GM04504 (cell line): Measurements from ENCODE around the gene GPR137B.
"Not testable (repeated sequence)": the region's sequence is repeated elsewhere in the genome, so short reads cannot be mapped to it uniquely, and the experiment has no call there.

Experiments
- DNase-seq: peaks from one replicate; pipeline ENCODE4 v3.0.0-alpha.2; 2012; ENCODE audit warnings: low read depth

GPR137B gene

DNA sequence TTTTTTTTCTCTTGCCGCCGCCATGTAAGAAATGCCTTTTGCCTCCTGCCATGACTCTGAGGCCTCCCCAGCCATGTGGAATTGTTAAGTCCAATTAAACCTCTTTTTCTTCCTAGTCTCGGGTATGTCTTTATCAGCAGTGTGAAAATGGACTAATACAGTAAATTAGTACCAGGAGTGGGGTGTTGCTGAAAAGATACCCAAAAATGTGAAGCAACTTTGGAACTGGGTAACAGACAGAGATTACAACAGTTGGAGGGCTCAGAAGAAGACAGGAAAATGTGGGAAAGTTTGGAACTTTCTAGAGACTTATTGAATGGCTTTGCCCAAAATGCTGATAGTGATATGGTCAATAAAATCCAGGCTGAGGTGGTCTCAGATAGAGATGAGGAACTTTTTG, 19.4 kb downstream of the GPR137B start:
- not testable (repeated sequence) for DNase-seq

DNA sequence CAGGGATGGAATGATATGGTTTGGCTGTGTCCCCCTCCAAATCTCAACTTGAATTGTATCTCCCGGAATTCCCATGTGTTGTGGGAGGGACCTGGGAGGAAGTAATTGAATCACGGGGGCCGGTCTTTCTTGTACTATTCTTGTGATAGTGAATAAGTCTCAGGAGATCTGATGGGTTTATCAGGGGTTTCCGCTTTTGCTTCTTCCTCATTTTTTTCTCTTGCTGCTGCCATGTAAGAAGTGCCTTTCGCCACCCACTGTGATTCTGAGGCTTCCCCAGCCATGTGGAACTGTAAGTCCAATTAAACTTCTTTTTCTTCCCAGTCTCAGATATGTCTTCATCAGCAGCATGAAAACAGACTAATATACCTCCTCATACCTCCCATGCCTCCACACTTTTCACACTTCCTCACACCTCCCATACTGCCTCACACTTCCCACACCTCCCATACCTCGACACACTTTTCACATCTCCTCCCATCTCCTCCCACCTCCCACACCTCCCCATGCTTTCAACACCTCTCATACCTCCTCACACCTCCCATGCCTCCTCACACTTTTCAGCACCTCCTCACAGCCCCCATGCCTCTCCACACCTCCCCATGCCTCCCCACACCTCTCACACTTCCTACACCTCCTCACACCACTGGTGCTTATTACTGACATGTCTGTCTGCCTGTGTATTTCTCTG, 21.3 kb downstream of the GPR137B start:
- DNase-seq: no peak

DNA sequence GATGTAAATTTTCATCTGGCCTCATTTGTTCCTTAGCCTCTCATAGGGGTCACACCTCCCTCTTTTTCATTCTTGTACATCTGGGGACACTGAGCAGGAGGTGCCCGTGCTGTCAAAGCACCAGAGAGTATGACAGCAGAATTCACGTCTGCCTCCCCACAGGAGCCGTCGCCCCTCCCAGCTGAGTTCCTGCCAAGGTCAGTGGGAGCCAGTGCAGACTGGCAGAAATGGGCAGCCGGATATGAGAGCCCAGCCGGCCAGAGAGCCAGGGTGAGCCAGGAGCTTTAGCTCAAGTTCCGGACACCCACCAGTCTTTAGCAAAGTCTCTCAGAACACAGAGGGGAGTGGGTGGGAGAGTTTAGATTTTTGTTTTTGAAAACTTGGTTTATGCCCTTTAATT, 21.9 kb downstream of the GPR137B start:
- no peak for DNase-seq

DNA sequence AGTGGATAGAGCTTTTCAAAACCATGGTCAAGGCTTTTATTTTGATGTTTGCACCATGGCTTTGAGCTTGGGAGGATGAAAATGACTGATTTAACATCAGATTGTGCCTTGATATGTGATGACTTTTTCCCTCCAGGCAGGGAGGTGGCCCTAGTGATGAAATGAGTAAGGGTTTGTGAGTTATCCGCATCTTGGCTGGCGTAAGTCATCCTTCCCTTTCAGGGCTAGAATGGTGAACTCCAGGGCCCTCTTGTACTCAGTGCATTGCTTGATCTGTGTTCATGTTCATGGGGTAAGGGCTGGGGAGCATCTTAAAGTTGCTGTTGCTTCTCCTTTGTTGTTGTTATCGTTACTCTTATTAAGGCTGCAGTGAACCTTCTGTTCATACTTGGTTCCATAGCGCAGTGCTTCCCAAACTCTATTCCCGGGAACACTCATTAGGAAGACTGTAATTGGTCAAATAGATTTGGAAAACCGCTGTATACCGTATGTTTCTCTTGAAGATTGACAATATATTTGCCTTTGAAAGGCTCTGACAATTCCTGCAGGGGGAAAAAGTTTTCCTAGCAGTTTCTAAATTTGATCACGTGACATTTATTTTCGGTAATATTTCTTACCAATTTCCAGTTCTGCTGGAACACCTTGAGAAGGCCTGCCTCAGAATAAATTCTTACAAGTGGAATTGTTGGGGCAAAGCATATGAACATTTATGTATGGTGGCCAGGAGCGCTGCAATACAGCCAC, 23.1 kb downstream of the GPR137B start:
- no peak for DNase-seq

DNA sequence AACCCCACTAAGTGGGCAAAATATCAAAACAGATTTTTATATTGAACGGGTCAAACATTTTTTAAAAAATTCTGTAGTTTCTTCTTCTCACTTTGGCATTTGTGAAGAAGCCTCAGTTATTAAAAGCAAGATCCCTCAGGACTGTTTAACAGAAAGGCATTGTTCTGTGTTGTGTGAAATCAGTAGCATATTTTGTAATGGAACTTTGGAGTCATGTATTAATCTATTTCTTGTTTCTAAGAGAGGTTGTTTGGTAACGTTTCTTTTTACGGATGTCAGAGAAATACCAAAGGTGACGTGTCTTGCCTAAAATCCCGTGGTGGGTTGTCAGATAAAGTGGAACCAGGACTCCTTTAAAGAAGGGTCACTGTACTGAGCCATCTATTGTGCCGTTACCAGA, 23.7 kb downstream of the GPR137B start:
- DNase-seq: no peak

DNA sequence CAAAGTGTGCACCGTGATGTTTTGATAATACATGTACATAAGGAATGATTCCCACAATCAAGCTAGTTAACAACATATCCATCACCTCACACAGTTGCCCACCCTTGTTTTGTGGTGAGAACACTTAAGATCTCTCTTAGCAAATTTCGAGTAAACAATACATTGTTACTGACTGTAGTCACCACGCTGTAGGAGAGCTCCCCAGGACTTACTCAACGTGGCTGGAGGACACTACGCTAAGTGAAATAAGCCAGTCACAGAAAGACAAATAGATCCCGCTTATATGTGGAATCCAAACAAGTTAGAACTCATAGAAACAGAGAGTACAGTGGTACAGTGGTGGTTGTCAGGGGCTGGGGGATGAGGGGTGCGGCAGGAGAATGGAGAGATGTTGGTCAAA, 24.8 kb downstream of the GPR137B start:
- DNase-seq: no peak

DNA sequence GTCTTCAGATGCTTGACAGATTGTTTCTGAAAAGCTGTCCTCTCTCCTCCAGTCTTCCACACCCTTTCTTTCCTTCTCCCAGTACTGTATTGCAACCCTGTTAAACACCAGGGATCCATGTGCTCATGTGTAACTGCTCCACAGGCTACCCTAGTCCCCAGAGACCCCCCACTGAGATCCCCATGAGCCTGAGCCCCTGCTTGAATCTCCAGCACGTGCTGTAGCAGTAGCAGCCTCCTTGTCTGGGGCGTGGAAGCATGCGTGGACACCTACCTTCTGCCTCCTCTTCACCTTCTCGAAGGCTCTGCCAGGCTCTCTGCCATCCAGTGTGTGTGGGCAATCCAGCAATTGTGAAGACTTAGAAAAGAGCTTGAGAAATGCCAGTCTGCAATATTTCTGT, 25.2 kb downstream of the GPR137B start:
- DNase-seq: no peak

DNA sequence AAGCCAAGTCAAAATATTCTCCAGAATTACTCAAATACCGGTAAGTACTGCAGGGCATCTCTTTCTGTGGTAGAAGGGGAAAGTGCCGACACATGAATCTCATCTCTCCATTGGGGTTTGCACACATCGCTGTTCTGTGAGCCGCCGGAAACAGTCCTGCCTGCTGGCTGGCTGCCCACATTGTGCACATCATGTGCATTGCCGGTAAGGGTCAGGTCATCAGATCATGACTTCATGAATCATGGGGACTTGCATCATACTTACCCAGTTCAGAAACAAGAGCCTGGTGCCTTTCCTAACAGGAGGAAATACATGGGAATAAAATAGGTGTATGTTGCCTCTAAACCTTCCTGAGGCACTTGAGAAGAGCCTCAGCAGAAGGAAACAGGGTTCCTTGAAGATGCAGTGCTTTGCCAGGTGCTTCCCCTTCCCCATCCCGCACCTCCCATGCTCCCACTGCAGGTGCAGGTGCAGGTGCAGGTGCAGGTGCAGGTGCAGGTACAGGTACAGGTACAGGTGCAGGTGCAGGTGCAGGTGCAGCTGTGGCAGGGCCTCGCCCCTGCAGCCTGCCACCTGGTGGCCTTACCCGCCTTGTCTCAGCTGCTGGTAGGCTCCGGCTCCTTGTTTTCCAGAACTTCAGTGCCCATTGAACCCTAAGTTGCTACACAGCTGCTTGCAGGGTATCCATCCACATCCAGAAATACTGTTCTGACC, 26.5 kb downstream of the GPR137B start:
- no peak for DNase-seq

DNA sequence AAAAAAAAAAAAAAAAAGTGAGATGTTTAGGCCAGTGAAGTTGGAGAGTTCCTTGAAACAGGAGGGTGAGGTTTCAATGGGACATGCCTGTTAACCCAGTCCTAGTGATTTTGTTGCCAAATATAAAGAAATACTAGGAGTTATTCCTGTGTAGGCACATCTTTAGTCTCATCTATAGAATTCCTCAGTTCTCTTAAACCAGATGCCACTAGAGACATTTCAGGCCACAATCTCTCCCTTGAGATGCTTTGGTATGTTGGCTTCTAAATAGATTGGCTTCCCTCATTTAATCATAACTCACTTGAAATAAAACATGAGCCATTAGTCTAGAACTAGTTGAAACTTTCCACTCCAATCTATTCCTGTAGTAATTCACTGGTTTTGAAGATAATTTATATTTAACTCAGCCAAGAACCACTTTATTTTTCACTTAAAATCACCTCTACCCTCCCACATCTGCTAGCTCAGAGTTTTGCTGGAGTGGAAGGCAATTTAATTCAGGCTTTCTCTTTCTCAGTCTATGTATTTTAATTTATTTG, 29.8 kb downstream of the GPR137B start:
- DNase-seq: no peak

DNA sequence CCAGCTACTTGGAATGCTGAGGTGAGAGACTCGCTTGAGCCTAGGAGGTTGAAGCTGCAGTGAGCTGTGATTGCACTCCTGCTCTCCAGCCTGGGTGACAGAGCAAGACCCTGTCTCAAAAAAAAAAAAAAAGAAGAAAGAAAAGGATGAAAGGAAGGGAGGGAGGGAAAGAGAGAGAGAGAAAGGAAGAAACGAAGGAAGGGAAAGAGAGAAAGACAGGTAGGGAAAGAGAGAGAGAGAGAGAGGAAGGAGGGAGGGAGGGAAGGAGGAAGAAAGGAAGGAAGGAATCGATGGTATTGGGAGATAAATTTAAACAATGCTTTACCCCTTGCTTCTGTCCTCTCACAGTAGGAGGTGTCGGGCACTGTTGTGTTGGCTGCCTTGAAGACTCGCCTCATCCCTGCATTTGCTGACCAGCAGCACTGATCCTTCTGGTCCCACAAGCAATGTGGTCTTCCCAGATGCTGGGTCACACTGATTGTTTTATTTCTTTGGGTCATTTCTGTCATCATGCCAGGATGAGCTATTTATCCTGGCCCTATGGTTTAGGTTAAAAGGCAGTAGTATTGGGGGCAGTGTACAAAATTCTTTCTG, 30.9 kb downstream of the GPR137B start:
- no peak for DNase-seq

DNA sequence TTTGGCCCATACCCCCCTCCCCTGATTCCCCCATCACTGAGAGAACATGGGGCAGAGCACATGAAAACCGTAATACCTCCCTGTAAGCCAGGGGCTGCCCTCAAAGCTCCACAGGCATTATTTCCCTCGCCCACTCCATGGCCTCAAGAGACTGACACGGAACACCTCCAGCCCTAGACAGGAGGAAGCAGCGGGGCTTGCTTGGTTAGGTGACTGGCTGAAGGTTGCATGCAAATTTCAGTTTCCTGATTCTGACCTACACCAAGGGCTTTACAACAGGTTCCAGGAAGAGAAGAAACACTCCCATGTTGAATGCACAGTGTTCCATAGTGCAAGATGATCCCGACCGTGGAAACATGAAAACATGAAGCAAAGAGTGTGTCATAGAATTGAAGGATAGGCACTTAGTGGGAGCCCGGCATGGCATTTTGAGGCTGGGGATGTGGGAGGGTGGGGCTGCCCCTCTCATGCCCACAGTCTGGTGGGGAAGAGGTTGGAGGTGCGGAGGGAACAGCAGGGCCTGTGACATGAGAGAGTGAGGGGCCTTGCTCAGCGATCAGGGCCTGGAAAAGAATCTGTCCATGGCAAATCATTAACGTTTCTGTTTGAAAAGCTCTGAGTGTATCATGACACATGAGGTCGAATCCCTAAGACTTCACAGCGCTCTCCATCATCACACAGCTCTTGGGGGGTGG, 33.5 kb downstream of the GPR137B start:
- no peak for DNase-seq

DNA sequence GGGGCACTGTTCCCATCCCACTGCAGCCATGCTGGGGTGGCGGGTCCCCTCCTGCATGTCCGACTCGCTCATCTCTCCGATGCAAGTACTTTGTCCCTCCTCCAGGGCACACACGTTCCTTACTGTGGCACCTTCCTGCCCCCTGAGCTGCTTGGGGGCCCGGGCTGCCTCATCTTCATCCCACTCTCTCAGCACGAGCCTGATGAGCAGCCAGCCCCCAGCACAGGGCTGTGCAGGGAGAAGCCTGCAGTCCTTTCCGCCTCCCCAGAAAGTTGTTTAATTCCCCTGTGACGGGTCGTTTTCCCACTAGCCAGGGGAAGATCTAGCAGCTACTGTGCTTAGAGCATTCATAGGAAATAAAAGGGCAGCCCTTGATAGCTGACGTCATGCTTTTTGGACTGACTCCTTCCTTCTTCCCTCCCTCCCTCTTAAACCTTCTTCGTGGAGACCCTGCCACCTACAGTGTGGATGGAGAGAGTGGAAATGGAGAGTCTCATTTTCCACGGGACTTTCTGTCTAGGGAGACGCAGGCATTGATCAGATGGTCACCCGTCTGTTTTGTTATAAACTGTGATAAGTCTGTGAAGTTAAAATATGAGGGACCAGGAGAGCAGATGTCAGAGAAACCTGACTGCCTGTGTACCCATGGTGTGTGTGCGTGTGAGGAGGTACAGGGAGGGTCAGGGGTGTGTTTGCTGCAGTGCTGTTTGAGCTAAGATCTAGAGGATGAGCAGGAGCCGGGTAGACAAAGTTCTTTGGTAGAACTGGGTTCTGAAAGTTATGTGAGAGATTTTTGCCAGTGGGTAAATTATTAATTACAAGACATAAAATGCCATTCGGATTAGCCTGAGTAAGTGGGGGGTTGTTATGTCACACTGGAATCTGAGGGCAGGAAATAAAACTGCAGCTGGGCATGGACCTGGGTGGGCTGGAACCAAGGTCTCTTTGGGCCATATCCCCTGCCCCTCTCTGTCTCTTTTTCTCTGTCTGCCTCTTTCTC, 34.3 kb downstream of the GPR137B start:
- DNase-seq: no peak

DNA sequence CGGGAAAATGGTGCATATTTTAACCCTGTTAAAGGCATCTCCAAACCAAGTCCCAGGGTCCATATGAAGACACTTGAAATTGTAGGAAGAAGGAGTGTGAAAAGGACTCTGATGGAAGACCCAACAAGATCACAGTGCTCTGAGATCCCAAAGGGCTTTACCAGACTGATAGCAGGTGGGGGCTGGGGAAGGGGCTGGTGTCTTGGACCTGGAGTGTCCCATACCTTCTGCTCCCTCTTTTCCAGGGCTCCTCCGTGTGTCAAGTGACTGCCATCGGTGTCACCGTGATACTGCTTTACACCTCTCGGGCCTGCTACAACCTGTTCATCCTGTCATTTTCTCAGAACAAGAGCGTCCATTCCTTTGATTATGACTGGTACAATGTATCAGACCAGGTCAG, 37.3 kb downstream of the GPR137B start:
- no peak for DNase-seq

DNA sequence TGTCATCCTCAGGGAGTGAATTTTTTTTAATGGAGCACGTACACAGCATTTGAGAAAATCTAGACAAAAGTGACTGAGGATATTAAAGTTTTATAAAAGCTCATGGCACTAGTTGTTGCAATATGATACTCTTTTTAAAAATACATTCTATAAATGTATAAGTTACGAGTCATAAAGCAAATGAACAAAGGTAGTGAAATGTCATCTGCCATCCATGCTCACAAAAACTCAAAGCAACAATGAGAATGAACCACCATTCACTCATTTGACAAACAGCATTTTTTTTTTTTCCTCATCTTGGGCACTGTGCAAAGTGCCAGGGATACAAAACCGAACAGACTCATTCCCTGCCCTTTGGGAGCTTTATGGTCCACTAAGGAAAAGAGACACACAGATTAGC, 38.7 kb downstream of the GPR137B start:
- no peak for DNase-seq

DNA sequence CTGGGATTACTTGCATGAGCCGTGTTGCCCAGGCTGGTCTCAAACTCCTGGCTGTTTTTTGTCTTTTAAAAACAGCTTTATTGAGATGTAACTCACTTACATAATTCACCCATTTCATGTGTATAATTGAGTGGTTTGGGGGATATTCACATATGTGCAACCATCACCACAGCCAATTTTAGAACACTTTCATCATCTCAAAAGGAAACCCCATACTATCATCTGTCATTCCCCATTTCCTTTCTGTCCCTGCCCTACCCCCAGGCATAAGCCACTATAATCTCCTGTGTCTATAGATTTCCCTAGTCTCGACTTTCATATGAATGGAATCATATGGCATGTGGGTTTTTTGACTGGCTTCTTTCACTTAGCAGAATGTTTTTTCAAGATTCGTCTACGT, 43.3 kb downstream of the GPR137B start:
- DNase-seq: no peak

DNA sequence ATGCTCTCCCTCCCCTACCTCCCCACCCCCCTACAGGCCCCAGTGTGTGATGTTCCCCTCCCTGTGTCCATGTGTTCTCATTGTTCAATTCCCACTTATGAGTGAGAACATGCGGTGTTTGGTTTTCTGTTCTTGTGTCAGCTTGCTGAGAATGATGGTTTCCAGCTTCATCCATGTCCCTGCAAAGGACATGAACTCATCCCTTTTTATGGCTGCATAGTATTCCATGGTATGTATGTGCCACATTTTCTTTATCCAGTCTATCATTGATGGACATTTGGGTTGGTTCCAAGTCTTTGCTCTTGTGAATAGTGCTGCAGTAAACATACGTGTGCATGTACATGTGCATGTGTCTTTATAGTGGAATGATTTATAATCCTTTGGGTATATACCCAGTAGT, 44.1 kb downstream of the GPR137B start:
- not testable (repeated sequence) for DNase-seq

DNA sequence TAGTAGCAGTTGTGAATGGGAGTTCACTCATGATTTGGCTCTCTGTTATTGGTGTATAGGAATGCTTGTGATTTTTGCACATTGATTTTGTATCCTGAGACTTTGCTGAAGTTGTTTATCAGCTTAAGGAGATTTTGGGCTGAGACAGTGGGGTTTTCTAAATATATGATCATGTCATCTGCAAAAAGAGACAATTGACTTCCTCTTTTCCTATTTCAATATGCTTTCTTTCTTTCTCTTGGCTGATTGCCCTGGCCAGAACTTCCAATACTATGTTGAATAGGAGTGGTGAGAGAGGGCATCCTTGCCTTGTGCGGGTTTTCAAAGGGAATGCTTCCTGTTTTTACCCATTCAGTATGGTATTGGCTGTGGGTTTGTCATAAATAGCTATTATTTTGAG, 45.7 kb downstream of the GPR137B start:
- not testable (repeated sequence) for DNase-seq

DNA sequence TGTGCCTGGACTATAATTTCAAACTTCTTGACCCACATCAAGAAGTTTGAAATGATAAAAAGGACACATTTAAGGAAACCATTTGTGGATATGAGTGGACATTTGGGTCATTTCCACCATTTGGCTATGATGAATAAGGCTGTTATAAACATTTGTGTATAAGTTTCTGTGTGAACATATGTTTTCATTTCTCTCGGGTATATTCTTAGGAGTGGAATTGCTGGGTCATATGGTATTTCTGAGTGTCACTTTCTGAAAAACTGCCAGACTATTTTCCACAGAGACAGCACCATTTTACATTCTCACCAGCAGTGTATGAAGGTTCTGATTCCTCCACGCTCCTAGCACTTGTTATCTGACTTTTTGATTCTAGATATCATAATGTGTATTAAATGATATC, 50.8 kb downstream of the GPR137B start:
- DNase-seq: no peak

DNA sequence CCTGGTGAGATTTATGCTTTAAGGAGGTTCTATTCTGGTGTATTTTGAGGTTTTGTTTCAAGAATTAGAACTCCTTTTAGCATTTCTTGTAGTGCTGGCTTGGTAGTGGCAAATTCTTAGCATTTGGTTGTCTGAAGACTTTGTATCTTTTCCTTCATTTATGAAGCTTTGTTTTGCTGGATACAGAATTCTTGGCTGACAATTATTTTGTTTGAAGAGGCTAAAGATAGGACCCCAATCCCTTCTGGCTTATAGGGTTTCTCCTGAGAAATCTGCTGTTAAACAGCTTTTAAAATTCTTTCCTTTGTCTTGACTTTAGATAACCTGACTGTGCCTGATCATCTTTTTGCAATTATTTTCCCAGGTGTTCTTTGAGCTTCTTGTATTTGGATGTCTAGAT, 58.6 kb downstream of the GPR137B start:
- DNase-seq: no peak

DNA sequence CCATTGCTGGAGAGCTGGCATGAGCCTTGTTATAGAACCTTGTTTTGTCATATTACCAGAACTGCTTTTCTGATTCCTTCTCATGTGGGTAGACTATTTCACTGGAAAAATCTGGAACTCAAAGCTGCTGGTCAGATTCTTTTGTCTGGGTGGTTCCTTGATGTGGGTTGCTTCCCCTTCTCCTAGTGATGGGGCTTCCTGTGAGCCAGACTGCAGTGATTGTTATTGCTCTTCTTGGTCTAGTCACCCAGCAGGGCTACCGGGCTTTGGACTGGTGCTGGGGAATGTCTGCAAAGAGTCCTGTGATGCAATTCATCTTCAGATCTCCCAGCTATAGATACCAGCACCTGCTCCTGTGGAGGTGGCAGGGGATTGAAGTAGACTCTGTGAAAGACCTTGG, 59.4 kb downstream of the GPR137B start:
- DNase-seq: no peak

DNA sequence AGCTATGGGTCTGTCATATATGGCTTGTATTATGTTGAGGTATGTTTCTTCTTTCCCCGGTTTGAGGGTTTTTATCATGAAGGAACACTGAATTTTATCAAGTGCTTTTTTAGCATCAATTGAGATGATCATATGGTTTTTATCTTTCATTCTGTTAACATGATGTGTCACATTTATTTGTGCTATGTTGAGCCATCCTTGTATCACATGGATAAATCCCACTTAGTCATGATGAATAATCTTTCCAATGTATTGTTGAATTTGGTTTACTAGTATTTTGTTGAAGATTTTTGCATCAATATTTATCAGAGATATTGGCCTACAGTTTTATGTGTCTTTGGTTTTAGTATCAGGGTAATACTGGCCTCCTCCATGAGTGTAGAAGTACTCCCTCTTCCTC, 61.7 kb downstream of the GPR137B start:
- no peak for DNase-seq
